NCI-H82 (cell line): ENCODE data around the gene GLRX5.
A peak's percentile ranks its signal among the peaks of the same experiment; 100 is the strongest.

ENCODE experiments used
- DNase-seq: peaks from one replicate; lab custom pipeline; 2025; lab: John Stamatoyannopoulos, UW

GLRX5 gene

GRCh38 chr14:95534299-95535225 lies at the start of gene GLRX5:
GLRX5 (plus strand) TSS chr14:95535050; CDS start chr14:95535090, 40 bp downstream.
- DNase-seq = peak; percentile 99

- DNase-seq = no peak
Observed at GRCh38 chr14:95485222-95485819, 49.5 kb upstream of the GLRX5 start.

GRCh38 chr14:95486875-95487668 lies 47.8 kb upstream of the GLRX5 start:
- DNase-seq = no peak

GRCh38 chr14:95487669-95488084 lies 47.2 kb upstream of the GLRX5 start:
- no peak for DNase-seq

GRCh38 chr14:95488376-95489213 lies 46.3 kb upstream of the GLRX5 start:
- DNase-seq = no peak

GRCh38 chr14:95489214-95490137 lies 45.4 kb upstream of the GLRX5 start:
- no peak for DNase-seq

GRCh38 chr14:95490138-95490509 lies 44.7 kb upstream of the GLRX5 start:
- no peak for DNase-seq

- DNase-seq = no peak
Observed at GRCh38 chr14:95490727-95491451, 44.0 kb upstream of the GLRX5 start.

GRCh38 chr14:95491936-95492608 lies 42.8 kb upstream of the GLRX5 start:
- DNase-seq = no peak

- no peak for DNase-seq
Observed at GRCh38 chr14:95493503-95493902, 41.3 kb upstream of the GLRX5 start.

GRCh38 chr14:95493976-95494375 lies 40.9 kb upstream of the GLRX5 start:
- no peak for DNase-seq

- no peak for DNase-seq
Observed at GRCh38 chr14:95494456-95494855, 40.4 kb upstream of the GLRX5 start.

GRCh38 chr14:95495076-95495475 lies 39.8 kb upstream of the GLRX5 start:
- DNase-seq = no peak

- DNase-seq = no peak
Observed at GRCh38 chr14:95495538-95496025, 39.3 kb upstream of the GLRX5 start.

- DNase-seq = no peak
Observed at GRCh38 chr14:95496111-95496681, 38.7 kb upstream of the GLRX5 start.

GRCh38 chr14:95496690-95497259 lies 38.1 kb upstream of the GLRX5 start:
- DNase-seq = peak; percentile 21

GRCh38 chr14:95497561-95498011 lies 37.3 kb upstream of the GLRX5 start:
- DNase-seq = peak; percentile 86
